ENCODE data around the gene ZMIZ1. TPM values are rescaled to one million over a fixed set of nuclear protein-coding genes. Genes with fewer than 3 reads are reported as not detected.

Gene ZMIZ1
- total and polyA plus RNA-seq, 5 donors: 38.0 to 83.1 (median 71.1) TPM

DNA sequence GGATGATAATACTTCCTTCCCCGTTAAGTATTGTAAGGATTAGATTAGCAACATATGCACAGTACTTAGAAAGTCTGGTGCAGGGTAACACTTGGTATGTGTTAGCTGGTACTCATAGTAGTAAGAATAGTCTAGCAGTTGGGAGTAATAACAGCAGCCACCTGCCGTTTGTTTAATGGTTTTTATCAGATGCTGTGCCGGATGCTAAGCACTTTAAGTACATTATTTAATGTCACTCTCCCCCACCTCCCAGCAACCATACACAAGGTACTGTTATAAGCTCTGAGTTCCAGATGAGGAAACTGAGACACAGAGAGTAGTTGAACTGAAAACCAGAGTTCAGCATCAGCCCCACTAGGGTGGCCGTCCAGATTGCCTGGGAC lies 60.1 kb downstream of the ZMIZ1 start:
- intact Hi-C loops (cut with DNase I): loop anchor here in 1 of 4 donors (10.0 kb wide), 1 partner anchor 54 kb away; no protein-coding TSS in a partner anchor
- Histone ChIP-seq H3K4me3 (ENCODE audit: low read length) (no peak overlapping the region), H3K9me3 (ENCODE audit: control insufficient read depth, low read length) (no peaks in the 10 kb centered on the region), H3K27ac (ENCODE audit: low read length) (peak overlapping the region; percentile 23), H3K4me1 (ENCODE audit: control insufficient read depth, insufficient read depth, low read length) (peaks cover 54% of the 10 kb centered on the region), H3K27me3 (ENCODE audit: control insufficient read depth, insufficient read depth) (no peaks in the 10 kb centered on the region)
- 36% methylated on average over 4 of the region's 4 CpGs for WGBS
- no peak for ATAC-seq
- DNase-seq: no peak

DNA sequence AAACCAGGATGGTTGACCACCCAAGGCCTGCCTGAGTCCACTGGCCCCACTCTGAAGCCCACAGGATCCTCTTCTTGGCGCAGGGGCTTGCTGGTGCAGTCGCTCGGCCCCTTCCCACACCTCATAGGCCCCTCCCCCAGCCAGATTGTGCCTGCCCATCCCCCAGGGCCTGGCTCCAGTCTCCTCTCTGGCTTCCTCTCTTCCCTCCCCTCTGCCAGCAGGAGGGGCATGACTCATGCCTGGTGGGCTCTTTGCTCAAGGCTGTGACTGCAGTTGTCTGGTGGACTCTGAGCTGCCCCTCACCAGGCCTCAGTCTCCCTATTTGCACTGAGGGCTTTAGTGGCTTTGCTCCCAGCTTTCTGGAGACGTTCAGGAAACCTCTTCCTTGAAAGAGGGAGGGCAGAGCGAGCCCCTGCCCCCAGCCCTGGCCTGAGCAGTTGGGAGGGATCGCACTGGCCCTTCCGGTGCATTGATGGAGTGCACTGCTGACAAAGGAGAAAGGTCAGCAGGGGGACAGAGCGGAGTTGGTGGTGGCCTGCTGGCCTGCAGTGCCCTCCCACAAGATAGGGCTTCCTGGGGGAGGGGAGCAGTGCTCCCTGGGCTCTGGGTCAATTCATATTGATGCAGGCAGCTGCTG lies 60.7 kb downstream of the ZMIZ1 start:
- Histone ChIP-seq H3K27ac (ENCODE audit: low read length) (peak overlapping the region; percentile 23), H3K4me3 (ENCODE audit: low read length) (no peak overlapping the region), H3K27me3 (ENCODE audit: control insufficient read depth, insufficient read depth) (no peaks in the 10 kb centered on the region), H3K4me1 (ENCODE audit: control insufficient read depth, insufficient read depth, low read length) (peaks cover 59% of the 10 kb centered on the region), H3K9me3 (ENCODE audit: control insufficient read depth, low read length) (no peaks in the 10 kb centered on the region)
- ATAC-seq (peak; percentile 8 to 56), DNase-seq (peak in 2 of 3 donors; percentile 57 to 74)
- 35% methylated on average over 8 of the region's 8 CpGs for WGBS
- intact Hi-C loops (cut with DNase I): loop anchor here in 1 of 4 donors (10.0 kb wide), 1 partner anchor 55 kb away; no protein-coding TSS in a partner anchor

DNA sequence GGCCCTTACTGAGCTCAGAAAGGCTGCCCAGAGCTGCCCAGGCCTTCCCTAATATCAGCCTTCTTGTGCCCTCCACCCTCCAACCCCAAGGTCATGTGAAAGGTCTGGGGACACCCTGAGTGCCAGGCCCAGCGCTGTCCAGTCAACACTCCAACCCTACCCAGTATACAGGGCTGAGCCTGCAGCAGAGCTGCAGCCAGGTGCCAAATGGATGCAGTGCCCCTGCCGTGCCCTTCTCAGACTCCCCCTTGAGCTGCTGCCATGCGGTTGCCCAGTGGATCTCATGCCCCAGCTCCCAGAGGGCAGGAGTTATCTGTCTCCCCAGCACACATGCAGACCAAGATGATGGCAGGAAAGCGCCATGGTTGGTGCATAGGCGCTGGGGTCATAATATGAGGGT lies 61.5 kb downstream of the ZMIZ1 start:
- no peaks in the 10 kb centered on the region for H3K9me3 ChIP-seq (ENCODE audit: control insufficient read depth, low read length)
- 81% methylated on average over 5 of the region's 5 CpGs for WGBS
- peak overlapping the region; percentile 23 for H3K27ac ChIP-seq (ENCODE audit: low read length)
- DNase-seq (peak in 1 of 3 donors; percentile 56), ATAC-seq (no peak)
- no peaks in the 10 kb centered on the region for H3K27me3 ChIP-seq (ENCODE audit: control insufficient read depth, insufficient read depth)
- intact Hi-C loops (cut with DNase I): no loop called here
- H3K4me3 ChIP-seq (ENCODE audit: low read length): no peak overlapping the region
- peaks cover 58% of the 10 kb centered on the region for H3K4me1 ChIP-seq (ENCODE audit: control insufficient read depth, insufficient read depth, low read length)

DNA sequence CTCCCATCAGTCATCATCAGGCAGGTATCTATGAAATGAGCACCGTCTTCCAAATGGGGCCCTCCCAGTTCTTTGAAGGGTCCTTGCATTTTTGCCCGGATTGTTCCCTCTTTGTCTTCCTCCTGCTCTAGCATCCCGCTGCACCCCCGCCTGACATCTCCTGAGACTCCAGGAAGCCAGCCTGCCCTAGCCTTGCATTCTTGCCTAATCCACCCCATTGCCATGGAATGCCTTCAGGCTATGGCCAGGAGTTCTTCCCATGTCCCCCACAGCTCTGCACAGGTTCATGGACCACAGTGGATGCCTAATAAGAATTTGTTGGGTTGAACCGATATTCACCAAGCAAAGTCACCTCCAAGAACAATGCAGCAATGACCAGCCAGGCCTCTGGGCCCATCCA lies 62.1 kb downstream of the ZMIZ1 start:
- Histone ChIP-seq H3K27me3 (ENCODE audit: control insufficient read depth, insufficient read depth) (no peaks in the 10 kb centered on the region), H3K27ac (ENCODE audit: low read length) (peak overlapping the region; percentile 51), H3K4me3 (ENCODE audit: low read length) (no peak overlapping the region), H3K9me3 (ENCODE audit: control insufficient read depth, low read length) (no peaks in the 10 kb centered on the region), H3K4me1 (ENCODE audit: control insufficient read depth, insufficient read depth, low read length) (peaks cover 61% of the 10 kb centered on the region)
- WGBS: 85% methylated on average over 5 of the region's 5 CpGs
- intact Hi-C loops (cut with DNase I): no loop called here
- DNase-seq (no peak), ATAC-seq (no peak)

DNA sequence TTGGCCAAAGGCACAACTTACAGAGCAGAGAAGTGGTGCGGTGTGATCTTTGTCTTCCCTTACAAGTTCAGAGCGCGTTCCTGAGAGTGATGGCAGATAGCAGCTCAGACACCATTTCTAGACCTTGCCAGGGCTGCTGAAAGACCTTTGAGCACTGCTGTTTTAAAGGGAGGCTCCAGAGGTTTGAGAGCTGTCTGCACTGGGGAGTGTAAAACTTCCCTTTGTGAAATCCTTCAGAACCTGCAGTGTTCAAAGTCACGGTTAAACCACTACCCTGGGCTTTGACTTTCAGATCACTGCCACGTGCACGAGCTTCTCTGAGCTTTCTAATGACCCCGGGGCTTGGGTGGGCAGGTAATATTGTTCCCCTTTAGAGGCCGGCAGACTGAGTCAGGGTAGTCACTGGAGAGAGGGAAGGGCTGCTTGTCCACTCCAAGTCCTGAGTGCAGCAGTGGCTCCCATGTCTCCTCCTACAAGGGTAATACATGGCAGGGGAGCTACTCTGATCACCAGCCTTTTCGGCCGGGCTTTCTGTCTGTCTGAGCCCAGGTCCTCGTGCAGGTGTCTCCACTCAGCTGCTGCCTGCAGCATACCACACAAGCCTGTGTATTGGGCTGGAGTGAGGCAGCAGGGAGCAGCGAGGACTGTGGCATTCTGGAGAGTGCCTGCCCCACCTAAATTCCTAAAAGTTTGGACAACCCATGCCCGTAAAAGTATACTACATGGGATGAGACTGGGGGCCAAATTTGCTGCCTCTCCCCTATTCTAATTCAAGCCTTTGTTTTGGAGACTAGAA lies 63.3 kb downstream of the ZMIZ1 start:
- Histone ChIP-seq H3K4me1 (ENCODE audit: control insufficient read depth, insufficient read depth, low read length) (peaks cover 60% of the 10 kb centered on the region), H3K9me3 (ENCODE audit: control insufficient read depth, low read length) (no peaks in the 10 kb centered on the region), H3K27me3 (ENCODE audit: control insufficient read depth, insufficient read depth) (no peaks in the 10 kb centered on the region), H3K4me3 (ENCODE audit: low read length) (no peak overlapping the region), H3K27ac (ENCODE audit: low read length) (peak overlapping the region; percentile 77)
- intact Hi-C loops (cut with DNase I): no loop called here
- ATAC-seq (no peak), DNase-seq (no peak)
- WGBS: 67% methylated on average over 13 of the region's 13 CpGs

DNA sequence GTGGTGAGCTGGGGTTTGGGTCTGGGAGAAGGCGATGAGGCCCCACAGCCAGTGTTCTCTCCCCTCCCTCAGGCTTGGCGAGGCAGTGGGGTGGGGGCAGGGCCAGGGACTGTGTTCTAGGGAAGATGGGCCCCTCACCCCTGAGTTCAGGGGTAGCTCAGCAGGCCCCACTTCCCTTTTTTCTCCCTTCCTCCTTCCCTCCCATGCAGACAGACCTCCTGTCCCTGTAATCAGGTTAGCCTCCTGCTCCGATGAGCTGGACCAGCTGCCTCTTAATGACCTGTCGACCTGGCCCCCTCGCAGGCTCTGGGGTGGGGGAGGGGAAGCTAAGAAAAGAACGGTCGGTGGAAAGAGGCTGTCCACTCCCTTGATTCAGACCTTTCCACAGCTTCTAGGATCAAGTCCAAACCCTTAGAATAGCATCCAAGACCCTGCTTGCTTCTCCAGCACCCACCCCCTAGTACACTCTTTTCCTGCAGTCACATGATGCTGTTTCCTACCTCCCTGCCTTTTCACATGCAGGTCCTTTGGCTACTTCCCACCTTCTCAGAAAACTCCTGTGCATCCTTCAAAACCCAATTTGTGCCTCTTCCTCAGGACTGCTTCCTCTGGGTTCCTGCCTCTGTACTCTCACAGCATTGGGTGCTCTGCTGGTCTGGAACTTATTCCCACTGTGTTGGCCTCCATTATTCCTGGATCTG lies 64.1 kb downstream of the ZMIZ1 start:
- DNase-seq (no peak), ATAC-seq (no peak)
- peaks cover 65% of the 10 kb centered on the region for H3K4me1 ChIP-seq (ENCODE audit: control insufficient read depth, insufficient read depth, low read length)
- no peak overlapping the region for H3K4me3 ChIP-seq (ENCODE audit: low read length)
- intact Hi-C loops (cut with DNase I): no loop called here
- WGBS: 41% methylated on average over 7 of the region's 7 CpGs
- peak overlapping the region; percentile 77 for H3K27ac ChIP-seq (ENCODE audit: low read length)
- no peaks in the 10 kb centered on the region for H3K9me3 ChIP-seq (ENCODE audit: control insufficient read depth, low read length)
- H3K27me3 ChIP-seq (ENCODE audit: control insufficient read depth, insufficient read depth): no peaks in the 10 kb centered on the region

DNA sequence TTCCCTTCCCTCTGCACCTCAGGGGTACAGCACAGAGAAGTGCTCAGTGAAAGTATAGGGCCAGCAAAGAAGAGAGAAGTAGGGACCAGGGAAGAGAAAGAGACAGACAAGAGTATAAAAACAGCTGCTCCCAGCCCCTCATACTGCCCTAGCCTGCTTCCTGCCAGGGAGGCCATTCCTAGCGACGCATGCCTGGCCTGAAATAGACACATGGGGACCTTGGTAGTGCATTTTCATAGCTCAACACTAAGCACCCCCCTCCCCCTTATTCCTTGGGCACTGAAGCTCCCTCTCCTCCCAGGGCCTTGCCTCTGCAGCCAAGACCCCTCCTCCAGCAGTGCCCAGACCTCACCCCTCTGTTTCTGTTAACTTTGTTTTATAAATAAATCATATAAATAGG lies 64.7 kb downstream of the ZMIZ1 start:
- Histone ChIP-seq H3K27ac (ENCODE audit: low read length) (peak overlapping the region; percentile 29), H3K27me3 (ENCODE audit: control insufficient read depth, insufficient read depth) (no peaks in the 10 kb centered on the region), H3K4me1 (ENCODE audit: control insufficient read depth, insufficient read depth, low read length) (peaks cover 69% of the 10 kb centered on the region), H3K4me3 (ENCODE audit: low read length) (no peak overlapping the region), H3K9me3 (ENCODE audit: control insufficient read depth, low read length) (no peaks in the 10 kb centered on the region)
- intact Hi-C loops (cut with DNase I): no loop called here
- ATAC-seq (no peak), DNase-seq (peak in 1 of 3 donors; percentile 30)
- 32% methylated on average over 2 of the region's 2 CpGs for WGBS

DNA sequence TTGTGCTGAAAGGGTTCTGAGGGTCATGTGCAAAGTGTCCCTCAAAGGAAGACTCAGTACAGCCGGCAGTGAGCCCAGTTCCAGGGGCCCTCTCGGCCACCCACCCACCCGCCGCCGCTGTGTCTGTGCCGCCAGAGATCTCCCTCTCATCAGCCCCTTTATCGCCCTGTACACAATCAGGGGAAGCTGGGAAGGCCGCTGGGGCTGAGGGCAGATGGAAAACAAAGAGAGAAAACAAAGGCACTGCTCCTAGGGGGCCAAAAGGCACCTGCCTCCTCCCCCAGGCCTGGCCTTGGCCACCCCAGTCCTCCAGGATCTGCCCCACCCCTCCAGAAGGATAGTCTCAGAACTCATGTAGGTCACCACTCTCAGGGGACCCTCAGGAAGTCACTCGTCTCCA lies 67.0 kb downstream of the ZMIZ1 start:
- intact Hi-C loops (cut with DNase I): no loop called here
- peaks cover 68% of the 10 kb centered on the region for H3K4me1 ChIP-seq (ENCODE audit: control insufficient read depth, insufficient read depth, low read length)
- H3K27me3 ChIP-seq (ENCODE audit: control insufficient read depth, insufficient read depth): no peaks in the 10 kb centered on the region
- peak overlapping the region; percentile 95 for H3K27ac ChIP-seq (ENCODE audit: low read length)
- DNase-seq (no peak), ATAC-seq (peak in 1 of 2 donors; percentile 28)
- WGBS: 41% methylated on average over 9 of the region's 9 CpGs
- H3K9me3 ChIP-seq (ENCODE audit: control insufficient read depth, low read length): no peaks in the 10 kb centered on the region
- no peak overlapping the region for H3K4me3 ChIP-seq (ENCODE audit: low read length)

DNA sequence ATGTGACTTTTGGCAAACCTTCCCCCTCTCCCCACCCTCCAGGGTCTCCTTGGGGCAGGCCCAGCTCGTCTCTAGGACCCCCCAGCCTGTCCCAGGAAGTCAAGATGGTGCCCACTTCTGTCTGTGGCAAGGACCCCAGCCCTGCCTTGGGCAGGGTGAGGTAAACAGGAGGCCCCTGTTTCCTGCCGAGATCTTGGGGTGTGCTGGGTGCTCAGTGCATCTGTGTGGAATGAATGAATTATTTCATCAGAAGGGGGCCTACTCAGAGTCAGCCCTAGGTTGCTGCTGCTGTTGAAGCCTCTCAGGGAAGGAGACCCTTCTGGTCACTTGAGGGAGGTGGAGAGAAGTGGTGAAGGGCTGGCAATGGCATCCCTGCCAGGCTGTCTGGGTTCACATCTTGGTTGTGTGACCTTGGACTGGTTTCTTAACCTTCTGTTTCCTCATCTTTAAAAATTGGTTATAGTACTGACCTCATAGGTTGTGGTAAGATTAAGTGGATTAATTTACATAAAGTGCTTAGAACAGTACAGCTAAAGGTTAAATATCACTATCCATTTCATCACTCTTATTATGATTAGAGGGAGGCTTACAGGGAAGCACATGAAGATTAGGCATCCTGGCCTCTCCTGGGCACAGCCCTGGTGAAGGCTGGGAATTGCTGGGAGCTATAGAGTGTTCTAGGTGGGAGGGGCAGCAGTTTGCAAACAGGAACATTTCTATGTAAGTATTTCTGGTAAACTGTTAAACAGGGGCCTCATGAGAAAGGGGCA lies 67.7 kb downstream of the ZMIZ1 start:
- DNase-seq (peak in 1 of 3 donors; percentile 49), ATAC-seq (no peak)
- H3K27ac ChIP-seq (ENCODE audit: low read length): peak overlapping the region; percentile 95
- WGBS: 32% methylated on average over 2 of the region's 2 CpGs
- H3K9me3 ChIP-seq (ENCODE audit: control insufficient read depth, low read length): no peaks in the 10 kb centered on the region
- H3K4me1 ChIP-seq (ENCODE audit: control insufficient read depth, insufficient read depth, low read length): peaks cover 68% of the 10 kb centered on the region
- H3K27me3 ChIP-seq (ENCODE audit: control insufficient read depth, insufficient read depth): no peaks in the 10 kb centered on the region
- H3K4me3 ChIP-seq (ENCODE audit: low read length): no peak overlapping the region
- intact Hi-C loops (cut with DNase I): no loop called here

DNA sequence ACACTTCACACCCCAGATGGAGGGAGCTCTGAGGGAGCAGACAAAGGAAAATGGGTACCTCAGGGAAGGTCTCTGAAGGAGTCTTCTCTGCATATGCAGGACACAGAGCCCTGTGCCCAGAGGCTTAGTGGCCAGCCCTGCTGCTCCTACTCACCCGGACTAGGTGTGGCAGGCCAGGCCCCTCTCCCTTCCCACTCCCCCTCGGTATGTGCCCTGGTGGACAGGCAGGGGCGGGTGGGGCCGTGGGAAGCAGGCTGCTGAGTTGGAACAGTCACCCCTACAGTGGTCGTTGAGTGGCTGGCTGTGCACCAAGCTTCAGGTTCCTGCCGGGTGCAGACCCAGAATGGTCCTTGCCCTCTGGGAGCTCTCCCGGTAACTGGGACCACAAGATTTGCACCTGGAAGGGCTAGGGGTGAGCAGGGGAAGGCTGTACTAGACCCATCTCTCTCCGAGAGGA lies 68.6 kb downstream of the ZMIZ1 start:
- no peaks in the 10 kb centered on the region for H3K9me3 ChIP-seq (ENCODE audit: control insufficient read depth, low read length)
- 19% methylated on average over 8 of the region's 8 CpGs for WGBS
- DNase-seq (peak in 2 of 3 donors; percentile 70 to 74), ATAC-seq (no peak)
- H3K4me3 ChIP-seq (ENCODE audit: low read length): no peak overlapping the region
- intact Hi-C loops (cut with DNase I): no loop called here
- H3K4me1 ChIP-seq (ENCODE audit: control insufficient read depth, insufficient read depth, low read length): peaks cover 71% of the 10 kb centered on the region
- H3K27me3 ChIP-seq (ENCODE audit: control insufficient read depth, insufficient read depth): no peaks in the 10 kb centered on the region
- peak overlapping the region; percentile 64 for H3K27ac ChIP-seq (ENCODE audit: low read length)
